GM12878 (cell line): ENCODE measurements around the gene TYSND1. TPM values are rescaled to one million over a fixed set of nuclear protein-coding genes. Genes with fewer than 3 reads are reported as not detected.
A peak's percentile ranks its signal among the peaks of the same experiment; 100 is the strongest.

Experiments used
- ATF2 ChIP-seq: IDR thresholded peaks from 2 replicates; pipeline ENCODE4 v1.6.1; 2012; ENCODE audit warnings: low read length, inconsistent platforms
- ATF7 ChIP-seq: fragments of 450-650 bp; IDR thresholded peaks from 2 replicates; pipeline ENCODE4 v1.6.1; 2016; ENCODE audit warnings: low read depth, mild to moderate bottlenecking
- CHD4 ChIP-seq: fragments of 200-600 bp; sonication (generic); IDR thresholded peaks from 2 replicates; pipeline ENCODE4 v1.6.1; 2016; ENCODE audit warnings: mild to moderate bottlenecking
- EP300 ChIP-seq, 2 experiments: fragments of 150-350 bp in 1 of 2; IDR thresholded peaks; 2 replicates each; pipeline ENCODE4 v1.6.1; 2011 to 2012; ENCODE audit warnings: low read depth in 2 of 2, low read length in 2 of 2, borderline replicate concordance in 1 of 2, improper control_type of control experiment in 1 of 2, inconsistent platforms in 1 of 2; ENCODE audit not compliant: control insufficient read depth in 1 of 2
- FOXK2 ChIP-seq: fragments of 450-650 bp; IDR thresholded peaks from 2 replicates; pipeline ENCODE4 v1.6.1; 2017; ENCODE audit warnings: mild to moderate bottlenecking, moderate library complexity
- HCFC1 ChIP-seq: fragments of 150-350 bp; IDR thresholded peaks from 2 replicates; pipeline ENCODE4 v1.6.1; 2014; ENCODE audit warnings: low read length
- HDGF ChIP-seq: fragments of 450-650 bp; IDR thresholded peaks from 2 replicates; pipeline ENCODE4 v1.6.1; 2016; ENCODE audit warnings: antibody characterized with exemption
- MTA2 ChIP-seq: fragments of 450-650 bp; IDR thresholded peaks from 2 replicates; pipeline ENCODE4 v1.6.1; 2016; ENCODE audit warnings: low read depth, mild to moderate bottlenecking, moderate library complexity
- NBN ChIP-seq: fragments of 450-650 bp; IDR thresholded peaks from 2 replicates; pipeline ENCODE4 v1.6.1; 2016
- NRF1 ChIP-seq: conservative IDR thresholded peaks from 2 replicates; pipeline ENCODE4 v1.6.1; 2011; ENCODE audit warnings: mild to moderate bottlenecking, low read depth, low read length, improper control_type of control experiment
- PAX8 ChIP-seq: fragments of 450-650 bp; IDR thresholded peaks from 2 replicates; pipeline ENCODE4 v1.6.1; 2017; ENCODE audit warnings: mild to moderate bottlenecking, moderate library complexity
- POLR2AphosphoS5 ChIP-seq: IDR thresholded peaks from 2 replicates; pipeline ENCODE4 v1.6.1; 2011; ENCODE audit warnings: mild to moderate bottlenecking, low read length, inconsistent platforms
- POU2F2 ChIP-seq: IDR thresholded peaks from 3 replicates; pipeline ENCODE4 v1.6.1; 2011; ENCODE audit warnings: low read depth, mild to moderate bottlenecking, low read length, borderline replicate concordance
- RAD51 ChIP-seq: fragments of 450-650 bp; IDR thresholded peaks from 2 replicates; pipeline ENCODE4 v1.6.1; 2016; ENCODE audit warnings: moderate library complexity, mild to moderate bottlenecking, inconsistent platforms
- RB1 ChIP-seq: fragments of 450-650 bp; formaldehyde crosslinking; IDR thresholded peaks from 2 replicates; pipeline ENCODE4 v1.6.1; 2017; ENCODE audit warnings: mild to moderate bottlenecking, borderline replicate concordance
- RBBP5 ChIP-seq: fragments of 200-600 bp; sonication (generic); conservative IDR thresholded peaks from 2 replicates; pipeline ENCODE4 v1.6.1; 2016
- SP1 ChIP-seq: IDR thresholded peaks from one replicate; pipeline ENCODE4 v1.6.1; 2011; ENCODE audit warnings: low read depth, low read length
- TARDBP ChIP-seq: IDR thresholded peaks from 2 replicates; pipeline ENCODE4 v1.6.1; 2016; ENCODE audit warnings: borderline replicate concordance
- WRNIP1 ChIP-seq: IDR thresholded peaks from 2 replicates; pipeline ENCODE4 v1.6.1; 2011; ENCODE audit warnings: low read depth, low read length, improper control_type of control experiment, borderline replicate concordance
- YBX1 ChIP-seq: fragments of 450-650 bp; IDR thresholded peaks from 2 replicates; pipeline ENCODE4 v1.6.1; 2016; ENCODE audit warnings: antibody characterized with exemption
- ZSCAN29 ChIP-seq: fragments of 450-650 bp; IDR thresholded peaks from 2 replicates; pipeline ENCODE4 v1.6.1; 2017; ENCODE audit warnings: mild to moderate bottlenecking, moderate library complexity
- polyA plus RNA-seq, 11 experiments: library from polyadenylated mRNA; depleted of rRNA in 4 of 11; unstranded in 6 of 11; stranded (reverse) in 5 of 11; fragments of >200 nt; fragmentation: Nextera tagmentation in 4 of 11; fragmentation: Illumina TruSeq in 1 of 11; extraction: Ambion mirVana in 4 of 11; extraction: Trizol in 1 of 11; gene quantifications; 1 replicate in 1 of 11; 2 replicates in 10 of 11; pipeline versions ENCODE4 v1.2.1 to v1.2.3, GENCODE V29; 2011 to 2016; ENCODE audit warnings: inconsistent platforms in 2 of 11, missing spikeins in 2 of 11, low read depth in 1 of 11
- total RNA-seq, 4 experiments: library from RNA; depleted of rRNA in 3 of 4; stranded (reverse); fragments of >200 nt in 3 of 4; fragmentation: Illumina TruSeq in 1 of 4; extraction: Trizol in 1 of 4; gene quantifications; 2 replicates each; pipeline versions ENCODE4 v1.2.1 to v1.2.3, GENCODE V29; 2013 to 2021
- TF ChIP-seq, protein P1 (sequence below): IDR thresholded peaks from 2 replicates; pipeline ENCODE4 v1.6.1; 2011; ENCODE audit warnings: borderline replicate concordance, low read depth, mild to moderate bottlenecking, moderate library complexity, mixed read lengths, low read length; ENCODE audit not compliant: insufficient read depth; ENCODE audit errors: extremely low read length
- TF ChIP-seq, protein P2 (sequence below): IDR thresholded peaks from 2 replicates; pipeline ENCODE4 v1.6.1; 2012; ENCODE audit warnings: low read depth, low read length, improper control_type of control experiment
- TF ChIP-seq, protein P3 (sequence below): IDR thresholded peaks from 2 replicates; pipeline ENCODE4 v1.6.1; 2012; ENCODE audit warnings: low read depth, low read length, improper control_type of control experiment
- TF ChIP-seq, protein P4 (sequence below): fragments of 450-650 bp; IDR thresholded peaks from 2 replicates; pipeline ENCODE4 v1.6.1; 2017; ENCODE audit warnings: borderline replicate concordance
- TF ChIP-seq, protein P5 (sequence below): IDR thresholded peaks from 2 replicates; pipeline ENCODE4 v1.6.1; 2011; ENCODE audit warnings: low read depth, low read length, improper control_type of control experiment, borderline replicate concordance

The TYSND1 gene
- total and polyA plus RNA-seq, 10 of the 15 experiments (the other 5 are each of a cell fraction or from before 2014, with no cell fraction given) = 1.9 to 21.4 (median 12.0) TPM

- TF ChIP-seq, protein P1, sequence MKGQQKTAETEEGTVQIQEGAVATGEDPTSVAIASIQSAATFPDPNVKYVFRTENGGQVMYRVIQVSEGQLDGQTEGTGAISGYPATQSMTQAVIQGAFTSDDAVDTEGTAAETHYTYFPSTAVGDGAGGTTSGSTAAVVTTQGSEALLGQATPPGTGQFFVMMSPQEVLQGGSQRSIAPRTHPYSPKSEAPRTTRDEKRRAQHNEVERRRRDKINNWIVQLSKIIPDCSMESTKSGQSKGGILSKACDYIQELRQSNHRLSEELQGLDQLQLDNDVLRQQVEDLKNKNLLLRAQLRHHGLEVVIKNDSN = no peak
- TF ChIP-seq TARDBP (0 out of 2 replicates have a peak, but pooled peaks have one; percentile 26), NRF1 (no peak), YBX1 (0 out of 2 replicates have a peak, but pooled peaks have one; percentile 58), RBBP5 (no peak), FOXK2 (no peak), WRNIP1 (no peak), POU2F2 (no peak; the same call in 2 of the 3 replicates), PAX8 (no peak), HCFC1 (no peak), CHD4 (no peak), RB1 (peak; percentile 78; the same call in 1 of the 2 replicates), NBN (0 out of 2 replicates have a peak, but pooled peaks have one; percentile 67), MTA2 (peak; percentile 65; the same call in 1 of the 2 replicates), ZSCAN29 (no peak), ATF2 (peak; percentile 60), ATF7 (peak; percentile 47; the same call in 1 of the 2 replicates), EP300 (IDR thresholded peaks at IDR 0.05; ENCODE audit: borderline replicate concordance in 1 of 2, control insufficient read depth in 1 of 2, low read depth in 2 of 2, low read length in 2 of 2) (peak; percentile 40 to 69; a peak in 2 of 4 replicates), RAD51 (no peak), HDGF (0 out of 2 replicates have a peak, but pooled peaks have one; percentile 59), SP1 (no peak), POLR2AphosphoS5 (no peak)
- TF ChIP-seq, protein P2, sequence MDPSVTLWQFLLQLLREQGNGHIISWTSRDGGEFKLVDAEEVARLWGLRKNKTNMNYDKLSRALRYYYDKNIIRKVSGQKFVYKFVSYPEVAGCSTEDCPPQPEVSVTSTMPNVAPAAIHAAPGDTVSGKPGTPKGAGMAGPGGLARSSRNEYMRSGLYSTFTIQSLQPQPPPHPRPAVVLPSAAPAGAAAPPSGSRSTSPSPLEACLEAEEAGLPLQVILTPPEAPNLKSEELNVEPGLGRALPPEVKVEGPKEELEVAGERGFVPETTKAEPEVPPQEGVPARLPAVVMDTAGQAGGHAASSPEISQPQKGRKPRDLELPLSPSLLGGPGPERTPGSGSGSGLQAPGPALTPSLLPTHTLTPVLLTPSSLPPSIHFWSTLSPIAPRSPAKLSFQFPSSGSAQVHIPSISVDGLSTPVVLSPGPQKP = no peak
- TF ChIP-seq, protein P3, sequence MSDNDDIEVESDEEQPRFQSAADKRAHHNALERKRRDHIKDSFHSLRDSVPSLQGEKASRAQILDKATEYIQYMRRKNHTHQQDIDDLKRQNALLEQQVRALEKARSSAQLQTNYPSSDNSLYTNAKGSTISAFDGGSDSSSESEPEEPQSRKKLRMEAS = peak; percentile 68; the same call in 1 of the 2 replicates
- TF ChIP-seq, protein P4, sequence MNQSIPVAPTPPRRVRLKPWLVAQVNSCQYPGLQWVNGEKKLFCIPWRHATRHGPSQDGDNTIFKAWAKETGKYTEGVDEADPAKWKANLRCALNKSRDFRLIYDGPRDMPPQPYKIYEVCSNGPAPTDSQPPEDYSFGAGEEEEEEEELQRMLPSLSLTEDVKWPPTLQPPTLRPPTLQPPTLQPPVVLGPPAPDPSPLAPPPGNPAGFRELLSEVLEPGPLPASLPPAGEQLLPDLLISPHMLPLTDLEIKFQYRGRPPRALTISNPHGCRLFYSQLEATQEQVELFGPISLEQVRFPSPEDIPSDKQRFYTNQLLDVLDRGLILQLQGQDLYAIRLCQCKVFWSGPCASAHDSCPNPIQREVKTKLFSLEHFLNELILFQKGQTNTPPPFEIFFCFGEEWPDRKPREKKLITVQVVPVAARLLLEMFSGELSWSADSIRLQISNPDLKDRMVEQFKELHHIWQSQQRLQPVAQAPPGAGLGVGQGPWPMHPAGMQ = no peak
- TF ChIP-seq, protein P5, sequence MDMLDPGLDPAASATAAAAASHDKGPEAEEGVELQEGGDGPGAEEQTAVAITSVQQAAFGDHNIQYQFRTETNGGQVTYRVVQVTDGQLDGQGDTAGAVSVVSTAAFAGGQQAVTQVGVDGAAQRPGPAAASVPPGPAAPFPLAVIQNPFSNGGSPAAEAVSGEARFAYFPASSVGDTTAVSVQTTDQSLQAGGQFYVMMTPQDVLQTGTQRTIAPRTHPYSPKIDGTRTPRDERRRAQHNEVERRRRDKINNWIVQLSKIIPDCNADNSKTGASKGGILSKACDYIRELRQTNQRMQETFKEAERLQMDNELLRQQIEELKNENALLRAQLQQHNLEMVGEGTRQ = no peak
These were observed 39.3 kb downstream of the TYSND1 start (continued) for GRCh38 chr10:70106958-70107791.
